HepG2 (cell line): ENCODE measurements around the gene ATP6V0A1. TPM values are rescaled to one million over a fixed set of nuclear protein-coding genes. Genes with fewer than 3 reads are reported as not detected.

Experiments
- ADNP ChIP-seq: sonication (generic); formaldehyde crosslinking; IDR thresholded peaks from 2 replicates; pipeline ENCODE4 v1.4.0; 2020; ENCODE audit warnings: missing genetic modification reagents
- ARNTL ChIP-seq: sonication (generic); formaldehyde crosslinking; IDR thresholded peaks from 2 replicates; pipeline ENCODE4 v1.4.0; 2020; ENCODE audit warnings: mild to moderate bottlenecking, missing genetic modification reagents
- CBX2 ChIP-seq, 2 experiments: fragments of 200-600 bp in 1 of 2; sonication (generic); formaldehyde crosslinking in 1 of 2; IDR thresholded peaks; 2 replicates each; pipeline versions ENCODE4 v1.7.0 to v1.8.1; 2018 to 2022; ENCODE audit warnings: low read depth in 2 of 2, low read length in 1 of 2, mild to moderate bottlenecking in 1 of 2, missing genetic modification reagents in 1 of 2
- GTF3A ChIP-seq: sonication (generic); formaldehyde crosslinking; conservative IDR thresholded peaks from 2 replicates; pipeline ENCODE4 v1.4.0; 2020; ENCODE audit warnings: mild to moderate bottlenecking, missing genetic modification reagents
- SMAD9 ChIP-seq: sonication (generic); formaldehyde crosslinking; IDR thresholded peaks from 2 replicates; pipeline ENCODE4 v1.5.1; 2020; ENCODE audit warnings: mild to moderate bottlenecking, missing genetic modification reagents
- SNAPC2 ChIP-seq: sonication (generic); formaldehyde crosslinking; IDR thresholded peaks from 2 replicates; pipeline ENCODE4 v1.8.1; 2022; ENCODE audit warnings: mild to moderate bottlenecking, missing genetic modification reagents
- TEAD3 ChIP-seq: optimal IDR thresholded peaks from 2 replicates; pipeline ENCODE3; 2016; ENCODE audit warnings: borderline replicate concordance
- TOPORS ChIP-seq: sonication (generic); formaldehyde crosslinking; IDR thresholded peaks from 2 replicates; pipeline ENCODE4 v1.8.0; 2023; ENCODE audit warnings: mild to moderate bottlenecking, missing genetic modification reagents
- ZNF10 ChIP-seq: sonication (generic); formaldehyde crosslinking; IDR thresholded peaks from 2 replicates; pipeline ENCODE4 v1.4.0; 2020; ENCODE audit warnings: mild to moderate bottlenecking, low read depth, missing genetic modification reagents, borderline replicate concordance
- polyA plus RNA-seq, 8 experiments: library from polyadenylated mRNA; depleted of rRNA in 3 of 8; stranded (reverse) in 7 of 8; unstranded in 1 of 8; fragments of >200 nt; fragmentation: Illumina TruSeq in 4 of 8; extraction: Trizol in 4 of 8; gene quantifications; 2 replicates each; pipeline versions ENCODE4 v1.2.1 to v1.2.3, GENCODE V29; 2011 to 2016; ENCODE audit warnings: low read depth in 4 of 8, missing spikeins in 1 of 8, mixed read lengths in 1 of 8; ENCODE audit not compliant: insufficient read depth in 1 of 8
- total RNA-seq, 5 experiments: library from RNA; depleted of rRNA; stranded (reverse); fragments of >200 nt; fragmentation: Illumina TruSeq; extraction: Trizol; gene quantifications; 2 replicates each; pipeline ENCODE4 v1.2.3, GENCODE V29; 2016; ENCODE audit warnings: low read depth in 1 of 5
- TF ChIP-seq, protein P1 (sequence below): IDR thresholded peaks from 2 replicates; pipeline ENCODE4 v1.6.1; 2012; ENCODE audit warnings: low read depth, low read length, improper control_type of control experiment
- TF ChIP-seq, protein P2 (sequence below), 2 experiments: fragments of 450-650 bp in 1 of 2; sonication (generic) in 1 of 2; formaldehyde crosslinking; IDR thresholded peaks; 2 replicates each; pipeline versions ENCODE4 v1.5.0 to v1.8.0; 2020 to 2022; ENCODE audit warnings: mild to moderate bottlenecking in 1 of 2, missing genetic modification reagents in 1 of 2
- TF ChIP-seq, protein P3 (sequence below): sonication (generic); formaldehyde crosslinking; IDR thresholded peaks from 2 replicates; pipeline ENCODE4 v1.4.0; 2020; ENCODE audit warnings: missing genetic modification reagents, borderline replicate concordance
- TF ChIP-seq, protein P4 (sequence below): sonication (generic); formaldehyde crosslinking; IDR thresholded peaks from 2 replicates; pipeline ENCODE4 v1.4.0; 2020; ENCODE audit warnings: missing genetic modification reagents
- TF ChIP-seq, protein P5 (sequence below): sonication (generic); IDR thresholded peaks from 2 replicates; pipeline ENCODE4 v1.6.1; 2016; ENCODE audit warnings: low read depth, borderline replicate concordance
- TF ChIP-seq, protein P6 (sequence below): IDR thresholded peaks from 2 replicates; pipeline ENCODE4 v1.6.1; 2016; ENCODE audit warnings: low read depth, missing genetic modification reagents, missing compliant biosample characterization

The ATP6V0A1 gene
- total and polyA plus RNA-seq, 2 of the 13 experiments (the other 11 are each of a cell fraction or from before 2014, with no cell fraction given): 27.9 to 54.1 TPM

DNA sequence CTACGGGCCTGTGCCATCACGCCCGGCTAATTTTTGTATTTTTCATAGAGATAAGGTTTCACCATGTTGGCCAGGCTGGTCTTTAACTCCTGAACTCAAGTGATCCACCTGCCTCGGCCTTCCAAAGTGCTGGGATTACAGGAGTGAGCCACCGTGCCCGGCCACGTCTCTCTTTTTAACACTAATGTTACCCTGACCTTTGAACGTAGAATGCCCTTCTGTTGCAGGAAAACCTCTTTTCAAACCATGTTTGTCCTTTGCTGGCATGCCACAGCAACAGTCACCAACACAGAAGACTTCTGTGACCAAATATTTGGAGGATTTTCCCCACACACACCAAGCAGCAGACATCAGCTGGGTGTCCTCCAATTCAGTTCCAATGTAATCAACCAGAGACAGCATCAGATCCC is 86.2 kb downstream of the ATP6V0A1 start (continued):
- TF ChIP-seq, protein P1, sequence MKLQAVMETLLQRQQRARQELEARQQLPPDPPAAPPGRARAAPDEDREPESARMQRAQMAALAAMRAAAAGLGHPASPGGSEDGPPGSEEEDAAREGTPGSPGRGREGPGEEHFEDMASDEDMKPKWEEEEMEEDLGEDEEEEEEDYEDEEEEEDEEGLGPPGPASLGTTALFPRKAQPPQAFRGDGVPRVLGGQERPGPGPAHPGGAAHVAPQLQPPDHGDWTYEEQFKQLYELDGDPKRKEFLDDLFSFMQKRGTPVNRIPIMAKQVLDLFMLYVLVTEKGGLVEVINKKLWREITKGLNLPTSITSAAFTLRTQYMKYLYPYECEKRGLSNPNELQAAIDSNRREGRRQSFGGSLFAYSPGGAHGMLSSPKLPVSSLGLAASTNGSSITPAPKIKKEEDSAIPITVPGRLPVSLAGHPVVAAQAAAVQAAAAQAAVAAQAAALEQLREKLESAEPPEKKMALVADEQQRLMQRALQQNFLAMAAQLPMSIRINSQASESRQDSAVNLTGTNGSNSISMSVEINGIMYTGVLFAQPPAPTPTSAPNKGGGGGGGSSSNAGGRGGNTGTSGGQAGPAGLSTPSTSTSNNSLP: no peak
- no peak for TF ChIP-seq SMAD9 (CRISPR knock-in tag)
- TF ChIP-seq TOPORS (CRISPR knock-in tag): no peak
- TF ChIP-seq, protein P2, sequence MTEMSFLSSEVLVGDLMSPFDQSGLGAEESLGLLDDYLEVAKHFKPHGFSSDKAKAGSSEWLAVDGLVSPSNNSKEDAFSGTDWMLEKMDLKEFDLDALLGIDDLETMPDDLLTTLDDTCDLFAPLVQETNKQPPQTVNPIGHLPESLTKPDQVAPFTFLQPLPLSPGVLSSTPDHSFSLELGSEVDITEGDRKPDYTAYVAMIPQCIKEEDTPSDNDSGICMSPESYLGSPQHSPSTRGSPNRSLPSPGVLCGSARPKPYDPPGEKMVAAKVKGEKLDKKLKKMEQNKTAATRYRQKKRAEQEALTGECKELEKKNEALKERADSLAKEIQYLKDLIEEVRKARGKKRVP (CRISPR knock-in tag; IDR thresholded peaks at IDR 0.05): no peak
- TF ChIP-seq CBX2 (IDR thresholded peaks at IDR 0.05; ENCODE audit: low read depth, low read length): no peak
- TF ChIP-seq CBX2 (CRISPR knock-in tag; IDR thresholded peaks at IDR 0.05; ENCODE audit: low read depth): no peak
- TF ChIP-seq, protein P3, sequence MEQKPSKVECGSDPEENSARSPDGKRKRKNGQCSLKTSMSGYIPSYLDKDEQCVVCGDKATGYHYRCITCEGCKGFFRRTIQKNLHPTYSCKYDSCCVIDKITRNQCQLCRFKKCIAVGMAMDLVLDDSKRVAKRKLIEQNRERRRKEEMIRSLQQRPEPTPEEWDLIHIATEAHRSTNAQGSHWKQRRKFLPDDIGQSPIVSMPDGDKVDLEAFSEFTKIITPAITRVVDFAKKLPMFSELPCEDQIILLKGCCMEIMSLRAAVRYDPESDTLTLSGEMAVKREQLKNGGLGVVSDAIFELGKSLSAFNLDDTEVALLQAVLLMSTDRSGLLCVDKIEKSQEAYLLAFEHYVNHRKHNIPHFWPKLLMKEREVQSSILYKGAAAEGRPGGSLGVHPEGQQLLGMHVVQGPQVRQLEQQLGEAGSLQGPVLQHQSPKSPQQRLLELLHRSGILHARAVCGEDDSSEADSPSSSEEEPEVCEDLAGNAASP (CRISPR knock-in tag): 0 out of 2 replicates have a peak, but pooled peaks have one; percentile 24
- TF ChIP-seq ADNP: no peak
- TF ChIP-seq, protein P4, sequence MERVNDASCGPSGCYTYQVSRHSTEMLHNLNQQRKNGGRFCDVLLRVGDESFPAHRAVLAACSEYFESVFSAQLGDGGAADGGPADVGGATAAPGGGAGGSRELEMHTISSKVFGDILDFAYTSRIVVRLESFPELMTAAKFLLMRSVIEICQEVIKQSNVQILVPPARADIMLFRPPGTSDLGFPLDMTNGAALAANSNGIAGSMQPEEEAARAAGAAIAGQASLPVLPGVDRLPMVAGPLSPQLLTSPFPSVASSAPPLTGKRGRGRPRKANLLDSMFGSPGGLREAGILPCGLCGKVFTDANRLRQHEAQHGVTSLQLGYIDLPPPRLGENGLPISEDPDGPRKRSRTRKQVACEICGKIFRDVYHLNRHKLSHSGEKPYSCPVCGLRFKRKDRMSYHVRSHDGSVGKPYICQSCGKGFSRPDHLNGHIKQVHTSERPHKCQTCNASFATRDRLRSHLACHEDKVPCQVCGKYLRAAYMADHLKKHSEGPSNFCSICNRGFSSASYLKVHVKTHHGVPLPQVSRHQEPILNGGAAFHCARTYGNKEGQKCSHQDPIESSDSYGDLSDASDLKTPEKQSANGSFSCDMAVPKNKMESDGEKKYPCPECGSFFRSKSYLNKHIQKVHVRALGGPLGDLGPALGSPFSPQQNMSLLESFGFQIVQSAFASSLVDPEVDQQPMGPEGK (CRISPR knock-in tag): 0 out of 2 replicates have a peak, but pooled peaks have one; percentile 7
- no peak for TF ChIP-seq GTF3A (CRISPR knock-in tag)
- TF ChIP-seq, protein P5, sequence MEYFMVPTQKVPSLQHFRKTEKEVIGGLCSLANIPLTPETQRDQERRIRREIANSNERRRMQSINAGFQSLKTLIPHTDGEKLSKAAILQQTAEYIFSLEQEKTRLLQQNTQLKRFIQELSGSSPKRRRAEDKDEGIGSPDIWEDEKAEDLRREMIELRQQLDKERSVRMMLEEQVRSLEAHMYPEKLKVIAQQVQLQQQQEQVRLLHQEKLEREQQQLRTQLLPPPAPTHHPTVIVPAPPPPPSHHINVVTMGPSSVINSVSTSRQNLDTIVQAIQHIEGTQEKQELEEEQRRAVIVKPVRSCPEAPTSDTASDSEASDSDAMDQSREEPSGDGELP: peak; percentile 75; the same call in 1 of the 2 replicates
- no peak for TF ChIP-seq ARNTL (CRISPR knock-in tag)
- TF ChIP-seq SNAPC2 (CRISPR knock-in tag): no peak
- peak; percentile 69 for TF ChIP-seq TEAD3 (CRISPR knock-in tag)
- TF ChIP-seq ZNF10 (CRISPR knock-in tag): no peak
- TF ChIP-seq, protein P6, sequence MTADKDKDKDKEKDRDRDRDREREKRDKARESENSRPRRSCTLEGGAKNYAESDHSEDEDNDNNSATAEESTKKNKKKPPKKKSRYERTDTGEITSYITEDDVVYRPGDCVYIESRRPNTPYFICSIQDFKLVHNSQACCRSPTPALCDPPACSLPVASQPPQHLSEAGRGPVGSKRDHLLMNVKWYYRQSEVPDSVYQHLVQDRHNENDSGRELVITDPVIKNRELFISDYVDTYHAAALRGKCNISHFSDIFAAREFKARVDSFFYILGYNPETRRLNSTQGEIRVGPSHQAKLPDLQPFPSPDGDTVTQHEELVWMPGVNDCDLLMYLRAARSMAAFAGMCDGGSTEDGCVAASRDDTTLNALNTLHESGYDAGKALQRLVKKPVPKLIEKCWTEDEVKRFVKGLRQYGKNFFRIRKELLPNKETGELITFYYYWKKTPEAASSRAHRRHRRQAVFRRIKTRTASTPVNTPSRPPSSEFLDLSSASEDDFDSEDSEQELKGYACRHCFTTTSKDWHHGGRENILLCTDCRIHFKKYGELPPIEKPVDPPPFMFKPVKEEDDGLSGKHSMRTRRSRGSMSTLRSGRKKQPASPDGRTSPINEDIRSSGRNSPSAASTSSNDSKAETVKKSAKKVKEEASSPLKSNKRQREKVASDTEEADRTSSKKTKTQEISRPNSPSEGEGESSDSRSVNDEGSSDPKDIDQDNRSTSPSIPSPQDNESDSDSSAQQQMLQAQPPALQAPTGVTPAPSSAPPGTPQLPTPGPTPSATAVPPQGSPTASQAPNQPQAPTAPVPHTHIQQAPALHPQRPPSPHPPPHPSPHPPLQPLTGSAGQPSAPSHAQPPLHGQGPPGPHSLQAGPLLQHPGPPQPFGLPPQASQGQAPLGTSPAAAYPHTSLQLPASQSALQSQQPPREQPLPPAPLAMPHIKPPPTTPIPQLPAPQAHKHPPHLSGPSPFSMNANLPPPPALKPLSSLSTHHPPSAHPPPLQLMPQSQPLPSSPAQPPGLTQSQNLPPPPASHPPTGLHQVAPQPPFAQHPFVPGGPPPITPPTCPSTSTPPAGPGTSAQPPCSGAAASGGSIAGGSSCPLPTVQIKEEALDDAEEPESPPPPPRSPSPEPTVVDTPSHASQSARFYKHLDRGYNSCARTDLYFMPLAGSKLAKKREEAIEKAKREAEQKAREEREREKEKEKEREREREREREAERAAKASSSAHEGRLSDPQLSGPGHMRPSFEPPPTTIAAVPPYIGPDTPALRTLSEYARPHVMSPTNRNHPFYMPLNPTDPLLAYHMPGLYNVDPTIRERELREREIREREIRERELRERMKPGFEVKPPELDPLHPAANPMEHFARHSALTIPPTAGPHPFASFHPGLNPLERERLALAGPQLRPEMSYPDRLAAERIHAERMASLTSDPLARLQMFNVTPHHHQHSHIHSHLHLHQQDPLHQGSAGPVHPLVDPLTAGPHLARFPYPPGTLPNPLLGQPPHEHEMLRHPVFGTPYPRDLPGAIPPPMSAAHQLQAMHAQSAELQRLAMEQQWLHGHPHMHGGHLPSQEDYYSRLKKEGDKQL (CRISPR knock-in tag): no peak
